Kasumi-1 (cell line): ENCODE measurements around the gene B3GNT7.
"Not testable (repeated sequence)": the region's sequence is repeated elsewhere in the genome, so short reads cannot be mapped to it uniquely, and the experiment has no call there.

ENCODE experiments used
- DNase-seq, 2 experiments: peaks; one replicate each; lab custom pipeline; 2025; lab: John Stamatoyannopoulos, UW

B3GNT7 gene

GRCh38 chr2:231400681-231401080, 5.2 kb downstream of the B3GNT7 start:
- DNase-seq, result not testable (repeated sequence)

- DNase-seq, result not testable (repeated sequence)
Measured at GRCh38 chr2:231401101-231401500, 5.6 kb downstream of the B3GNT7 start.

DNA sequence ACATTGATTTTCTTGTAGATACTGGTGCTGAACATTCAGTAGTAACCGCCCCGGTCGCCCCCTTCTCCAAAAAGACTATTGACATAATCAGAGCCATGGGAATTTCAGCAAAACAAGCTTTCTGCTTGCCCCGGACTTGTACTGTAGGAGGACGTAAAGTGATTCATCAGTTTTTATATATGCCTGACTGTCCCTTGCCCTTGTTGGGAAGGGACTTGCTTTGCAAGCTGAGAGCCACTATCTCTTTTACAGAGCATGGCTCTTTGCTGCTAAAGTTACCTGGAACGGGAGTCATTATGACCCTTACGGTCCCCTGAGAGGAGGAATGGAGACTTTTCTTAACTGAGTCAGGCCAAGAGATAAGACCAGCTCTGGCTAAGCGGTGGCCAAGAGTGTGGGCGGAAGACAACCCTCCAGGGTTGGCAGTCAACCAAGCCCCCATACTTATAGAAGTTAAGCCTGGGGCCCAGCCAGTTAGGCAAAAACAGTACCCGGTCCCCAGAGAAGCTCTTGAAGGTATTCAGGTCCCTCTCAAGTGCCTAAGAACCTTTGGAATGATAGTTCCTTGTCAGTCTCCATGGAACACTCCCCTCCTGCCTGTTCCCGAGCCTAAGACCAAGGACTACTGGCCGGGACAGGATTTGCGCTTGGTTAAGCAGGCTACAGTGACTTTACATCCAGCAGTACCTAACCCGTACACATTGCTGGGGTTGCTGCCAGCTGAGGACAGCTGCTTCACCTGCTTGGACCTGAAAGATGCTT, 8.1 kb downstream of the B3GNT7 start:
- not testable (repeated sequence) for DNase-seq

DNA sequence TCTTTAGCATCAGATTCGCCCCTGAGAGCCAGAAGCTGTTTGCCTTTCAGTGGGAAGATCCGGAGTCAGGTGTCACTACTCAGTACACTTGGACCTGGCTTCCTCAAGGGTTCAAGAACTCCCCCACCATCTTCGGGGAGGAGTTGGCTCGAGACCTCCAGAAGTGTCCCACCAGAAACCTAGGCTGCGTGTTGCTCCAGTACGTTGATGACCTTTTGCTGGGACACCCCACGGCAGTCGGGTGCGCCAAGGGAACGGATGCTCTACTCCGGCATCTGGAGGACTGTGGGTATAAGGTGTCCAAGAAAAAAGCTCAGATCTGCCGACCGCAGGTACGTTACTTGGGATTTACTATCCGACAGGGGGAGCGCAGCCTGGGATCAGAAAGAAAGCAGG, 8.7 kb downstream of the B3GNT7 start:
- DNase-seq, result not testable (repeated sequence)

DNA sequence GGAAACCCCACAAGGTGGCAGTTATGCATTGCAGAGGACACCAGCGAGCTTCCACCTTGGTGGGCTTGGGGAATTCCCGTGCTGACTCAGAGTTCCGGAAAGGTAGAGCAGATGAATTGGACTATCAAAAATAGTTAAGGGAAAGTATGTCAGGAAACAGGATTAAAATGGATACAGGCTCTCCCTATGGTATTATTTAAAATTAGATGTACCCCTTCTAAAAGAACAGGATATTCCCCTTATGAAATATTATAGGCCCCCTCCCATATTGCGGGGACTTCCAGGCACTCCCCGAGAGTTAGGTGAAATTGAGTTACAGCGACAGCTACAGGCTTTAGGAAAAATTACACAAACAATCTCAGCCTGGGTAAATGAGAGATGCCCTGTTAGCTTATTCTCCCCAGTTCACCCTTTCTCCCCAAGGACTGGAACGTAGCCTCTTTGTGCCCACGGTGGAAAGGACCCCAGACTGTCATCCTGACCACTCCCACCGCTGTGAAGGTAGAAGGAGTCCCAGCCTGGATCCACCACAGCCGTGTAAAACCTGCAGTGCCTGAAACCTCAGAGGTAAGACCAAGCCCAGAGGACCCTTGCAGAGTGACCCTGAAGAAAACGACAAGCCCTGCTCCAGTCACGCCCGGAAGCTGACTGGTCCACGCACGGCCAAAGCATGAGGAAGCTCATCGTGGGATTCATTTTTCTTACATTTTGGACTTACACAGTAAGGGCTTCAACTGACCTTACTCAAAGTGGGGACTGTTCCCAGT, 10.3 kb downstream of the B3GNT7 start:
- DNase-seq, result not testable (repeated sequence)

GRCh38 chr2:231407686-231408085, 12.2 kb downstream of the B3GNT7 start:
- not testable (repeated sequence) for DNase-seq

DNA sequence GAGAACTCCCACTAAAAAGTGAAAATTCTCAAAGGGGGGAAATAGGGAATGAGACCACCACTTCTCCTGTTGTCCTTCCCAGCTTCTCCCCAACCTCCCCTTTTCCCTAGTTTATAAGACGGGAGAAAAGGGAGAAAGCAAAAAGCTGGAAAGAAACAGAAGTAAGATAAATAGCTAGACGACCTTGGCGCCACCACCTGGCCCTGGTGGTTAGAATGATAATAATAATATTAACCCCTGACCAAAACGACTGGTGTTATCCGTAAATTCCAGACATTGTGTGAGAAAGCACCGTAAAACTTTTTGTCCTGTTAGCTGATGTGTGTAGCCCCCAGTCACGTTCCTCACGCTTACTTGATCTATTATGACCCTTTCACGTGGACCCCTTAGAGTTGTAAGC, 12.8 kb downstream of the B3GNT7 start:
- DNase-seq, result not testable (repeated sequence)

GRCh38 chr2:231409776-231410175, 14.3 kb downstream of the B3GNT7 start:
- no peak for DNase-seq

DNA sequence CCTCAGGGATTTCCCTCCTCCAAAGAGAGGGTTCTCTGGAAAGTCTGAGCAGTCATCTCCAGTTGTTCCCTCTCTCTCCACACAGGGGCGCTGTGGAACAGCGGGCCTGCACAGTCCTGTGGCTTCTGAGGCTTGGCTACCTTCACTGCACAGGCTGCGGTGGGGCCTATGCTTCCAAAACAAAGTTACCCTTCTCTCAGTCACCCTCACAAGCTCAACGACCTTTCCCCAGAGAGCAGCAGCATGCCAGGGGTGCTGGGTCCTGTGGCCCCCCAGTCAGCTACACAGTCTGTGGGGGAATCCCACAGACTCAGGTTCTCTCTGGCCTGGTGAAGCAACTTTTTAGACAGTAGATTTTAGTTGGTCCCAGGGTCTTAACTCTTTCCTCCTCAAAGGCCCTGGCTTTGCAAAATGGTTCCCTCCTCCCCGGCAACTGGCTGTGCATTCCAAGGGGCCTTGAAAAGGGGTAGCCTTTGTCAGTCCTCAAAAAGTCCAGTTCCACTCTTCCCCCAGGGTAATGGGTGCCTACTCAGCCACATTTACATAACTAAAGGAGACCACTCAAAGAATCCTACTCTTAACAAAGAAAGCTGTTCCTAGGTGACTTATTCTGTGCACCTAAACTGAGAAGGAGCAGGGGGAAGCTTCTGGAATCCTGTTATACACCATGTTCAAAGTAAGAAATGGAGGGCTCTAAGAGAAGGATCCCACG, 14.9 kb downstream of the B3GNT7 start:
- DNase-seq, result no peak

DNA sequence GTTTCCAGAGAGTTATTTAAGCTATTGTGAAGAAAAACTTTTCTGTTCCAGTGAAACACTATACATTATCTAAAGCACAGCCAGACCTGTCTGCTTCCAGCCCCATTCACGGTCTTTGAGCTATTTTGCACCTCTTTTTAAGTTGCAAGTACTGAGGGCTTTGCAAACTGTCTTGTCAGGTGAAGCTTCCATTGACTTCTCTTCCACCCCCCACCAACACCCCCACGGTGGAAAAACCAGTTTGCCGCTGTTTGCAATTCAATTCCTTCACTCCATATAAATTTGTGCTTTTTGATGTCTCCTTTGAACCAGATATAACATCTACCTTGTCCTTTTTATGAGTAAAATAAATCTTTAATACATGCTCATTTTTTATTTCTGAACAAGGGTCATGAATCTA, 15.7 kb downstream of the B3GNT7 start:
- no peak for DNase-seq

- peak; percentile 31 to 33 for DNase-seq
Measured at GRCh38 chr2:231411831-231412617, 16.5 kb downstream of the B3GNT7 start.

- no peak for DNase-seq
Measured at GRCh38 chr2:231412618-231412963, 17.1 kb downstream of the B3GNT7 start.

DNA sequence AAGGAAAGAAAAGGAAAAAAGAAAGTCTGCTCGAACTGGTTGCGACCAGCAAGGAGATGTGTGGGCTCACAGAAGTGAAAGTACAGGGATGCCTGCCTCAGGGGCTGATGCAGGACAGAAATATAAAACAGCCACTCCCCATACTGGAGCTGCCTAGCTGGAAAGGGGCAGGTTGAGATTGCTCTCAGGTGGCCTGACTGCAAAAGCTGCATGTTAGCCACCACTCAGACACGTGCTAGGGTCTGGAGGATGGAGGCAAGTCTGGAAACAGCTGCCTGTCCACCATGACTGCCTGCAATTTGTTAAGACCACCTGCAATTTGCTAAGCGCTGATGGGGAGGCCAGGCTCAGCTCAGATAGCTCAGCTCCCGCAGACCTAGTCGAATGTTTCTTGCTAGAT, 17.9 kb downstream of the B3GNT7 start:
- no peak for DNase-seq

GRCh38 chr2:231413921-231414476, 18.5 kb downstream of the B3GNT7 start:
- no peak for DNase-seq

DNA sequence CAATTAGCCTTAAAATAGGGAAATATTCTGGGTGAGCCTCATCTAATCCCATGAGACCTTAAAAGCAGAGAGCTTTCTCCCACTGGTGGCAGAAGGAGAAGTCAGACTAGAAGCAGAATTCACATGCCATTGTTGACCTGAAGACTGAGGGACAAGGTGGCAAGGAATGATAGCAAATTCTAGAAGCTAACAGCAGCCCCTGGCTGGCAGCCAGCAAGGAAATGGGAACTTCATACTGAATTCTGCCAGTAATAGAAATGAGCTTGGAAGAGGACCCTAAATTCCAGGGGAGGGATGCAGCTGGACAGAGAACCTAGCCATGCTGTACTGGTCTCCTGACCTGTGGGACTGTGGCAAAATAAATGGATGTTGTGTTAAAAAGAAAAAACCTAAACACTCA, 19.5 kb downstream of the B3GNT7 start:
- no peak for DNase-seq

DNA sequence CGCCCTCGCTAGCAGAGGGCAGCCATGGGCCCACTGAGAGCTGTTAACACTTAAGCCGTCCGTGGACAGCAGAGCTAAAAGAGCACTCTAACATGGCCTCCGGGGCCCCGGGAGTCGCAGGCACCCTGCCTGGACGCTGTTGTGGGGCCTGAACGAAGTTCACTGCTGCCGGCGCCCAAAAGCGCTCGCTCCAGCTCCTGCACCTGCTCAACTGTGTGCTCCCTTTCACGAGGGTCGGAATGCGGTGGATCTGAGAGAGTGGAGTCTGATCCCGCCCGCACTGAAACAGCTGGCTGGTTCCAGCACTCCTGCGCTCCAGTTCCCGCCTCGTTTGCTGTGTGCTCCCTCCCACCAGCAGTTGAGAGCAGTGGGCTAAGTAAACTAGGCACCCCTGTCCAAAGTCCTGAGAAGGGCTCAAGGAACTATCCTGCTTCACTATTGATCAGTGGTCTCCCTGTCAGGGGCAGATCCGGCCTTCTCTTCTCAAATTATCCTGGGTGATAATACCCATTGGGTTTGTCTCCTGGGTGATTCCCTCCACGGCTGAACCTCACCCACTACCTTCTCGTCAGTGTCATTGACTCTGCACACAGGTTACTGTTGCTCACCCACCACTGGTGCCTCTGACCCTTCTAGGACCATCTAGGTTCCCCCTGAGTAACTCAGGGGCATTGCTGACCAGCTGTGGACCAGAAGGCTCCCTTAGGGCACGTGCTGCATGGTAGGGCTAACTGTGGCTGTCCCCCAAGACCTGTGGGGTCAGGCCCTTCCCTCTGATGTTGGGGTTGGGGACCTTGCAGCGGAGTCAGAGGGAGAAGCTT, 23.5 kb downstream of the B3GNT7 start:
- no peak for DNase-seq

GRCh38 chr2:231421051-231421580, 25.6 kb downstream of the B3GNT7 start:
- no peak for DNase-seq

DNA sequence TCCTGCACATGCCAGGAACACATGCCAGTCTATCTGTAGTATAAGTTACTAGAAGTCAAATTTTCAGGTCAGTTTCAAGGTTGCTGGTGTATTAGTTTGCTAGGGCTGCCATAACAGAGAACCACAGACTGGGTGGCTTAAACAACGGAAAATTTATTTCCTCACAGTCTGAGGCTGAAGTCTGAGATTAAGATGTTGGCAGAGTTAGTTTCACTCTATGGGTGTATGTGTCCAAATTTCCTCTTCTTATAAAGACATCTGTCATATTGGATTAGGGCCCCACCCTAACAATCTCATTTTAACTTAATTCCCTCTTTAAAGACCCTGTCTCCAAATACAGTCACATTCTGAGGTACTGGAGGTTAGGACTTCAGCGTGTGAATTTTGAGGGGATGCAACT, 26.5 kb downstream of the B3GNT7 start:
- no peak for DNase-seq

- DNase-seq, result no peak
Measured at GRCh38 chr2:231423176-231423575, 27.7 kb downstream of the B3GNT7 start.

GRCh38 chr2:231425291-231425810, 29.8 kb downstream of the B3GNT7 start:
- no peak for DNase-seq
